DLD1 (cell line): ENCODE results near the gene RBM11.
"Not testable (repeated sequence)": the region's sequence is repeated elsewhere in the genome, so short reads cannot be mapped to it uniquely, and the experiment has no call there.

Source experiments
- in situ Hi-C: cut with HindIII; loops from 2 replicates; pipeline ENCODE4 v1.10.0; 2017; ENCODE audit warnings: low sequenced_read_pairs

RBM11 gene

DNA sequence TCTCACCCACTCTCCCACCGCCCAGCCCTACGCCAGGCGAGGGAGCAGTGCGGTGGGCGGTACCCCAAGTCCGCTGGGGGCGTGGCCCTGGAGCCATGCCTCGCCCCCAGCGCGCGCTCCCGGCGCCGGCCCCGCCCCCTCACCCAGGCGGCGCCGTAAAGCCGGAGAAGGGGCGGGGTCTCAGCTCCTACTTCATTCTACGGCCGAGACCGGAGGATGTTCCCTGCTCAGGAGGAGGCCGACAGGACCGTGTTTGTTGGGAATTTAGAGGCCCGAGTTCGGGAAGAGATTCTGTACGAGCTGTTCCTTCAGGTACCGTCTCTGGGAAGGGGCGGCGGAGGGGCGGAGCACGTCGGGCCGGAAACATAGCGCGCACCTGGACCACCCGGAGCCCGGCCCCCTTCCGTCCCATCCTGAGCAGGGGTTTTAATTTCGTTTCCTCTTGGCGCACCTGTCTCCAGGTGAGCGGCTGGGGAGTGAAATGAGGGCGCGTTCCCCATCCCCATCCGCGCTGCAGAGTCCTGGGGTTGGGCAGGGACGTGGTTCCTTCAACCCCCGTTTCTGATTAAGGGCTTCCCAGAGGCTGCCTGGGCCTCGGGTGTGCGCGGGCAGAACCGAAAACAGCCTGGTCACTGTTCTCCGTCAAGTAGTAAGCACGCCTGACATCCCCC lies at the start of gene RBM11:
Gene RBM11, plus strand, starts transcription at position 187 of the 671 bp plus-strand sequence. Its CDS starts 30 bp downstream, at position 217.
- in situ Hi-C loops: no loop called here

DNA sequence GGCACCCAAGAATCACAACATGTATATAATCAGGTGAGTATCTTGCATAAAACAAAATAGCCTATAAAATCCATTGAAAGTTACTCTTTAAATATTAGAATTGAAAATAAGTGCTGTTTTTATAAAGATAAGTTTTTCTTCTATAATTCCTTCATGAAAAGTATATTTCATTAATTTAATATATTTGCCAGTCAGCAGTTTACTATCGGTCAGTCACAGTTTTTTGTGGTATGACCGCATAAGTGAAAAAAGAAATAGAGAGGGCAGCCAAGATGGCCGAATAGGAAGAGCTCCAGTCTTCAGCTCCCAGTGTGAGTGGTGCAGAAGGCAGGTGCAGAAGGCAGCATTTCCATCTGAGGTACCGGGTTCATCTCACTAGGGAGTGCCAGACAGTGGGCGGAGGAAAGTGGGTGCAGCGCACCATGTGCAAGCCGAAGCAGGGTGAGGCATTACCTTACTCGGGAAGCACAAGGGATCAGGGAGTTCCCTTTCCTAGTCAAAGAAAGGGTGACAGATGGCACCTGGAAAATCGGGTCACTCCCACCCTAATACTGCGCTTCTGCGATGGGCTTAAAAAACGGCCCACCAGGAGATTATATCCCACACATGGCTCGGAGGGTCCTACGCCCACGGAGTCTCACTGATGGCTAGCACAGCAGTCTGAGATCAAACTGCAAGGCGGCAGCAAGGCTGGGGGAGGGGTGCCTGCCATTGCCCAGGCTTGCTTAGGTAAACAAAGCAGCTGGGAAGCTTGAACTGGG lies 49.3 kb upstream of the RBM11 start:
- in situ Hi-C loops: not testable (repeated sequence)

DNA sequence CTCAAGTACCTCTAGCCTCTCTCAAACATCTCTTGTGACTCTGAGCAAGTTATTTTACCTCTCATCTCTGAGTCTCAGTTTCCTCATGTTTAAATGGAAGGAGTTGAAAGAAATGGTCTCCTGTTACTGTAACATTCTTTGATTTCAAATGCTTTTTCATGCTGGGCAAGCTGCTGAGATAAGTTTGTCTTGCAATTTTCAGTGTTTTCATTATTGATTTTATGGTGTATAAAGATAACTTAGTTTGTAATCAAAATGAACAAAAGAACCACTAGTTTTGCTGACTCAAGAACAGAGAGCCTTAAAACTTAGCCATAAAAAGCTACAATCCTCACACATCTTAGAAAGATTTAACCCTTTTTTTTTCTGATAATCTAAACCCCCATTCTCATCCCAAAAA lies 9.7 kb upstream of the RBM11 start:
- in situ Hi-C loops: no loop called here

- in situ Hi-C loops: no loop called here
Measured at GRCh38 chr21:14210738-14211137, 5.2 kb upstream of the RBM11 start, which contains the start of gene LIPI. Gene LIPI (minus strand): TSS chr21:14210955. CDS start chr21:14210845, 110 bp downstream.

- in situ Hi-C loops: no loop called here
Measured at GRCh38 chr21:14213164-14213563, 2.8 kb upstream of the RBM11 start.

GRCh38 chr21:14223365-14223764 lies 7.4 kb downstream of the RBM11 start:
- in situ Hi-C loops: no loop called here

- in situ Hi-C loops: no loop called here
Measured at GRCh38 chr21:14229399-14229798, 13.4 kb downstream of the RBM11 start.

GRCh38 chr21:14235101-14235500 lies 19.1 kb downstream of the RBM11 start:
- in situ Hi-C loops: no loop called here

DNA sequence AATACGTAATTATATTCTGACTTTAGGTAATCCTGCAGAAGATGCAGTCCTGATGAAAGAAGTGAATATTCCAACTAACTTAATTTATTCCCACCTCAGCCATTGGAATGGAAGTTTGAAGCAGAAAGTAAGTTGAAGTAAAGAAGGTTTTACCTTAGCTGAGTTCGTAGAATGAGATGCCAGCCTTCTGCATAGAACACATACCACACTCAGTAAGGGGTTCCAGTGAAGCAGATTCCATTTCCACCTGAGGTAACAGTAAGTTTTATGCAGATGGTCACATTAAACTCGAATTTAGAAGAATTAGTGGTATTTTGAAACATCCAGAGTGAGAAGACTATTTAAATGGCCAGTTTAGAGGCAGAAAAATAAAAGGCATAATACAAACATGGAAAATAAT lies 20.2 kb downstream of the RBM11 start:
- in situ Hi-C loops: no loop called here

DNA sequence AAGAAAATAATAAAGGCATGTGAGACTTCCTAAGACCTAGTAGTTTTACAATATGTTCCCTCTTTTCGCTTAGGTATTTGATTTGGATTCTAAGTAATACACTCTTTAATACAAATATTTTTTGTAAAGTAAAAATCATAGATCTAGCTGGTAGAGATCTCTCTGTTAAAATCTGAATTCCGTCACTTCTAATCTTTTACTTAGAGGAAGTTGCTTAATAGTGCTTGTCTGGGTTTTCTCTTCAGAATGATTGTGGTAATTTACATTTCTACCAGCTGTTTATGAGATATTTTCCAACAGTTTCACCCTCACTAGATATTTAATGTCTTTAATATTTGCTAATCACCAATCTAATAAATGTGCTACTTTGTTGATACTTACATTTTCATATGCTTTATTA lies 23.3 kb downstream of the RBM11 start:
- in situ Hi-C loops: no loop called here

DNA sequence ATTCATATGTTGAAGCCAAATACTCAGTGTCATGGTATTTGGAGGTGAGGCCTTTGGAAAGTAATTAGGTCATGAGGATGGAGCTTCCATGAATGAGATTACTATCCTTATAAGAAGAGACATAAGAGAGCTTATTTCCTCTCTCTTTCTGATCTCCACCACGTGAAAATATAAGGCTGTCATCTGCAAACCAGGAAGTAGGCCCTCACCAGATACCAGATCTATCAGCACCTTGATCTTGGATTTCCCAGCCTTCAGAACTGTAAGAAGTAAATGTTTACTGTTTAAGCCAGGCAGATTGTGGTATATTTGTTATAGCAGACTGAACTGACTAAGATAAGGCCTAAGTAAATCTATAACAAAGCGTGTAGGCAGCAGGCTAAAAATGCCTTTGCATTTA lies 25.3 kb downstream of the RBM11 start:
- in situ Hi-C loops: no loop called here

DNA sequence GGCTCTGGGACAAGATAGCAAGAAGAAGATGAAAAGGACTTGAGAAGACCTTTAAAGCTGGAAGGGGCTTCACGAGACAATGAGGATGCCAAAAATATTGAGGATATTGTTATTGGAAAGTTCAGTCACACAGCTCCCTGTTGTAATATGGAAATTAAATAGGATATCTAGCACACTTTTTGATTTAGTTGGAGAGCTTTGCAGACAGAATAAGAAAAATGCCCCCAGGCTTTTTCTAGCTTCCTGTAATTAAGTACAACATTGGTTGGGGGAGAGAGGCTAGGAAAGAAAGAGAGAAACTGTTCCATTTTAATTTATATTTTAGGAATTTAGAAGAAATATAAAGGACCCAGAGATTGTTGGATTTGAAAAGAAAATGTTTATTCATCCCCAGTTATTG lies 27.5 kb downstream of the RBM11 start:
- in situ Hi-C loops: no loop called here

GRCh38 chr21:14243874-14244273 lies 27.9 kb downstream of the RBM11 start:
- in situ Hi-C loops: no loop called here

- in situ Hi-C loops: no loop called here
Measured at GRCh38 chr21:14244911-14245310, 29.0 kb downstream of the RBM11 start.

GRCh38 chr21:14245711-14246110 lies 29.8 kb downstream of the RBM11 start:
- in situ Hi-C loops: no loop called here

GRCh38 chr21:14251336-14251735 lies 35.4 kb downstream of the RBM11 start:
- in situ Hi-C loops: no loop called here

- in situ Hi-C loops: no loop called here
Measured at GRCh38 chr21:14259747-14260146, 43.8 kb downstream of the RBM11 start.

- in situ Hi-C loops: no loop called here
Measured at GRCh38 chr21:14260174-14260764, 44.3 kb downstream of the RBM11 start.

DNA sequence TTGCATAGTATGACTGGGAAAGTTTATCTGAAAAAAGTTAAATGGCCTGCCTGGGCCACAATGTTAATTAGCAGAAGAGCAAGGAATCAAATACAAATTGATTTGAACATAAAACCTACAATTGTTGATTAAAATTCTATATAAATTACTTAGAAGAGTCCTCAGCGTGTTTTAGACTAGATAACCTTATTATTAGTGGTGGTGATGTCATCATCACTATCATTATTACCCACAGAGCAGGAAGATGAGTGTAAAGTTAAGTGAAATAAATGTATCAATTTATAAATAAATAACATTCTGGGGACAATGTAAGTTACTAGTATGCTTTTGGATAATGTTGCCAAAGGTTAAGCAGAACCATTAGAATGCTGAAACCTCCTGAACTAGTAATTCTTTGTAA lies 46.1 kb downstream of the RBM11 start:
- in situ Hi-C loops: no loop called here

- in situ Hi-C loops: no loop called here
Measured at GRCh38 chr21:14263879-14264278, 47.9 kb downstream of the RBM11 start.

GRCh38 chr21:14265023-14265422 lies 49.1 kb downstream of the RBM11 start:
- in situ Hi-C loops: no loop called here

DNA sequence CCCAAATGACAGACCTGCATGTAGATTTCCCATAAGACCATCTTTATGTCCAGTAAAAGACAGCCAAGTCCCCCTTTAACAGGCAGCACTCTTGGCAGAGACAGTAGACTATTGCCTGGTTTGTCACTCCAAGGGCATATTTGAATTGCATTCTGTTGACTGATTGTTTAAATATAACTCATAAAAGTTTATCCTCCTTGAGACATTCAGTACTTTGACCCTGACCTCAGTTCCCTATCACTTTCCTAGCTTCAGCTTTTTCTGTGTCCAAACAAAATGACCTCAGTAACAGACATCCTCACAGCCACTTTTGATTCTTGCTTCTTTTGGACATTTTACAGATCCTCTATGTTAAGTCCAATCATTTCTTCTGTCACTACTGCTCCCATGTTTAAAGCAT lies 51.1 kb downstream of the RBM11 start:
- in situ Hi-C loops: no loop called here
